GM12891 (cell line): ENCODE results near the gene FAM151B. TPM values are rescaled to one million over a fixed set of nuclear protein-coding genes. Genes with fewer than 3 reads are reported as not detected.
"Not testable (repeated sequence)": the region's sequence is repeated elsewhere in the genome, so short reads cannot be mapped to it uniquely, and the experiment has no call there.

Experiments used
- DNase-seq: peaks from one replicate; pipeline ENCODE4 v3.0.0; 2011; ENCODE audit warnings: low spot score; ENCODE audit not compliant: insufficient read length
- FAIRE-seq: peaks from 2 replicates; lab custom pipeline; 2011; peaks lifted over from hg19 to GRCh38; lab: Jason Lieb, UNC
- PAX5 ChIP-seq: IDR thresholded peaks from 2 replicates; pipeline ENCODE4 v1.6.1; 2011; ENCODE audit warnings: low read length, moderate library complexity, mild to moderate bottlenecking; ENCODE audit not compliant: insufficient read depth, severe bottlenecking
- POLR2A ChIP-seq: IDR thresholded peaks from 2 replicates; pipeline ENCODE4 v1.6.1; 2011; ENCODE audit warnings: low read depth, low read length, control low read depth
- POLR2AphosphoS5 ChIP-seq: IDR thresholded peaks from 2 replicates; pipeline ENCODE4 v1.6.1; 2011; ENCODE audit warnings: low read depth, low read length, control low read depth
- POU2F2 ChIP-seq: IDR thresholded peaks from 2 replicates; pipeline ENCODE4 v1.6.1; 2011; ENCODE audit warnings: low read depth, mild to moderate bottlenecking, control low read depth, low read length, moderate library complexity
- SPI1 ChIP-seq: IDR thresholded peaks from 2 replicates; pipeline ENCODE4 v1.6.1; 2011; ENCODE audit warnings: low read depth, low read length, control low read depth
- TAF1 ChIP-seq: IDR thresholded peaks from 2 replicates; pipeline ENCODE4 v1.6.1; 2011; ENCODE audit warnings: low read depth, low read length, control low read depth
- polyA plus RNA-seq: library from polyadenylated mRNA; unstranded; fragments of >200 nt; gene quantifications from one replicate; pipeline ENCODE4 v1.2.1, GENCODE V29; 2012; ENCODE audit warnings: low read depth, missing spikeins, inconsistent platforms; ENCODE audit not compliant: missing spikeins

FAM151B gene, protein sequence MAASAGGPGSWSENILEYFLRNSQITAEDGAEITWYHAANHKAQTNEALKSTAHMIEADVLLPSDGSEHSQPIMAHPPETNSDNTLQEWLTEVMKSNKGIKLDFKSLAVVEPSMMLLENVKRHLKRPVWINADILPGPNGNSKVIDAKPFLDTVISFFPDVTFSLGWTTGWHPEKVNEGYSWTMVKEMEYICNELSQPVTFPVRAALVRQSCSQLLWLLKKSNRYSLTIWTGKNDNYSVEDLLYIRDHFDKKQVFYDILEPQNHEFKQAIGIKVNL
- polyA plus RNA-seq: 0.19 TPM

GRCh38 chr5:80487829-80488721 lies at the start of gene FAM151B:
Gene FAM151B (plus strand): TSS chr5:80488100. CDS start chr5:80488124, 24 bp downstream.
- DNase-seq: peak; percentile 71
- peak; percentile 93 for FAIRE-seq
- TF ChIP-seq SPI1 (peak; percentile 4; the same call in 1 of the 2 replicates), TAF1 (no peak), POLR2AphosphoS5 (no peak), PAX5 (peak; percentile 99)

DNA sequence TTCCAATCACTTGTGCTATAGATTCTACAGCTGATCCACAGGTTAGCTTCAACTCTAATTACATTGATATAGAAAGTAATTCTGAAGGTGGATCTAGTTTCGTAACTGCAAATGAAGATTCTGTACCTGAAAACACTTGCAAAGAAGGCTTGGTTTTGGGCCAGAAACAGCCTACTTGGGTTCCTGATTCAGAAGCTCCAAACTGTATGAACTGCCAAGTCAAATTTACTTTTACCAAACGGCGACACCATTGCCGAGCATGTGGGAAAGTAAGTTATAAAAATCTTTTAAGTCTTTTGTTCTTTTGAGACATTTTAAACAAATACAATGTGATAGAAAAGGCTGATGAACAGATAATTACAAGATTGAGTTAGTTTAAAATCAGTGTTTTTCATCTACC lies 49.2 kb upstream of the FAM151B start:
- no peak for DNase-seq
- peak; percentile 26 for FAIRE-seq
- TF ChIP-seq SPI1 (no peak), TAF1 (no peak), POLR2A (no peak), POU2F2 (no peak), POLR2AphosphoS5 (no peak), PAX5 (no peak)

GRCh38 chr5:80439213-80439612 lies 48.7 kb upstream of the FAM151B start:
- no peak for TF ChIP-seq PAX5
- TF ChIP-seq POLR2A: no peak
- TF ChIP-seq POLR2AphosphoS5: no peak
- TF ChIP-seq SPI1: no peak
- TF ChIP-seq TAF1: no peak
- no peak for TF ChIP-seq POU2F2
- no peak for FAIRE-seq
- no peak for DNase-seq

- no peak for DNase-seq
- TF ChIP-seq POLR2A: no peak
- no peak for TF ChIP-seq POLR2AphosphoS5
- TF ChIP-seq SPI1: no peak
- TF ChIP-seq PAX5: no peak
- no peak for TF ChIP-seq POU2F2
- TF ChIP-seq TAF1: no peak
- FAIRE-seq: no peak
Observed at GRCh38 chr5:80442742-80443141, 45.2 kb upstream of the FAM151B start.

GRCh38 chr5:80453366-80453765 lies 34.5 kb upstream of the FAM151B start:
- TF ChIP-seq PAX5: no peak
- no peak for TF ChIP-seq POLR2A
- TF ChIP-seq SPI1: no peak
- no peak for TF ChIP-seq POLR2AphosphoS5
- TF ChIP-seq POU2F2: no peak
- no peak for TF ChIP-seq TAF1
- DNase-seq: no peak
- FAIRE-seq: no peak

GRCh38 chr5:80463269-80463668 lies 24.6 kb upstream of the FAM151B start:
- TF ChIP-seq TAF1 (no peak), PAX5 (no peak), POU2F2 (no peak), SPI1 (no peak), POLR2A (no peak), POLR2AphosphoS5 (no peak)
- FAIRE-seq (no peak), DNase-seq (no peak)

DNA sequence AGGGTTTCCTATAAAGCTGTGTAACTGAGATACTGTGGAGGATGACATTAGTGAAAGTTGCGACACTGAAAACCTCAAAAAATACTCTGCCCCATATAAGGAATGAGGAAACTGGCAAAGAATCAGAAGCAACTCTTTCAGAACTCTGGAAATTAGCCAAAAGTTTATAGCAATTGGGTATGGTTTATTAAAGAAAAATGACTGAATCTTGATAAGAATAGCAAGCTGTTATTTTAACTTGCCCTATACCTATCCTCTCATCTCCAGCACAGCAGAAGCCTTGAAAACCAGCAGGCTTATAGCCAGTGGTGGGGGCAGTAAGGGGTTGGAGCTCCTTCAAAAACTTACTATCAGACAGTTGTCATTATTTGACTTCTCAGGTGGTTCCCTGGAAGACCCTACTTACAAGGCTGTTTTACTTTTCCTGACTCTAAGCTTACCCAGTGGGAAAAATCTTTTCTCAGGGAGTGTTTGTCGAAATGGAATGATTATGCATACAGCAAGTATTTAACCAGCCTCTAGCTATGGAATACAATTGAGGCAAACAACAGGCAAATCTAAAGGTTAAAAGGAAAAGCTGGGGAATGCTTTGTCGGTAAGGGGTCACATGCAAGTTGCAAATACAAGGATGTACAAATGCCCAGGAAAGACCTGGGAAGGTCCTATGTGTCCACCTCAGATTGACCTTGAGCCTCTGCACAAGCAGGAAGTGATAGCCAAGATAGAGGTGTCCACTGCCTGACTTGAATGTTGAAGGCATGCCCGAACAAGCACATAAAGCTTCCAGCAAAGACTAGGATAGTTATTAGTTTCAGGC lies 21.0 kb upstream of the FAM151B start:
- no peak for TF ChIP-seq POU2F2
- TF ChIP-seq SPI1: no peak
- TF ChIP-seq POLR2AphosphoS5: no peak
- no peak for DNase-seq
- peak; percentile 20 for FAIRE-seq

DNA sequence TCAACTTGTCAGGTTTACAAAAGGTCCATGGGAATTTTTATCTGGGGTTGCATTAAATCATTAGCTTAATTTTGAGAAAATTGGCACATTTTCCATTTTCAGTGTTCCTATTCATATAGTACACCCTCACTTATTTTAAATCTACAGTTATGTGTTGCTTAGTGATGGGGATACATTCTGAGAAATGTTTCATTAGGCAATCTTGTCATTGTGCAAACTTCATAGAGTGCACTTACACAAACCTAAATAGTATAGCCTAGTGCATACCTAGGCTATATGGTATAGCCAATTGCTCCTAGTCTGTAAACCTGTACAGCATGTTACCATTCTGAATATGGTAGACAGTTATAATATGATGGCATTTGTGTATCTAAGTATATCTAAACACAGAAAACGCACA lies 19.8 kb upstream of the FAM151B start:
- DNase-seq: no peak
- TF ChIP-seq POU2F2: no peak
- TF ChIP-seq SPI1: no peak
- no peak for TF ChIP-seq POLR2A
- no peak for TF ChIP-seq TAF1
- TF ChIP-seq POLR2AphosphoS5: no peak
- no peak for TF ChIP-seq PAX5
- FAIRE-seq: no peak

DNA sequence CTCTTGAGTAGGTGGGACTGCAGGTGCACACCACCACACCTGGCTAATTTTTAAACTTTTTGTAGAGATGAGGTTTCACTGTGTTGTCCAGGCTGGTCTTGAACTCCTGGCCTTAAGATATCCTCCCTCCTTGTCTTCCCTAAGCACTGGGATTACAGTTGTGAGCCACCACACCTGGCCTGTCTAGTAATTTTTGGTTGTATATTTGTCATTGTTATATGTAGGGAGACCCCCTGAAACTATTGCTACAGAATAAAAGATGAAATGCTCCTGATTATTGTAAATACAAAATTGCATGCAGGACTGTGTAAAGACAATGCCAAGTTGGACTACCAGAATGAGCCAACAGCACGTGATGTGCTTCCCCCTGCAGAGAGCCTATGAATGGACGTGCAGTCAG lies 17.3 kb upstream of the FAM151B start:
- not testable (repeated sequence) for DNase-seq, FAIRE-seq
